ENCODE results near the gene SERPINB13.

SERPINB13 gene

GRCh38 chr18:63585988-63586387 is 1.2 kb upstream of the SERPINB13 start:
- no peaks in the 10 kb centered on the region for H3K36me3 ChIP-seq (ENCODE audit: low read depth)
- H3K9me3 ChIP-seq (ENCODE audit: severe bottlenecking): no peaks in the 10 kb centered on the region
- H3K4me3 ChIP-seq (ENCODE audit: severe bottlenecking): no peak overlapping the region
- TF ChIP-seq CTCF (IDR thresholded peaks at IDR 0.05; ENCODE audit: poor library complexity, severe bottlenecking): no peak
- H3K27ac ChIP-seq (ENCODE audit: poor library complexity, severe bottlenecking): peak overlapping the region; percentile 90
- no peaks in the 10 kb centered on the region for H3K27me3 ChIP-seq (ENCODE audit: insufficient read depth, poor library complexity, severe bottlenecking)
- peaks cover 39% of the 10 kb centered on the region for H3K4me1 ChIP-seq (ENCODE audit: insufficient read depth, poor library complexity, severe bottlenecking)
- no peak for ATAC-seq (ENCODE audit: low read depth)
- no peak for DNase-seq (ENCODE audit: low spot score)

- Histone ChIP-seq H3K4me3 (ENCODE audit: severe bottlenecking) (no peak overlapping the region), H3K36me3 (ENCODE audit: low read depth) (no peaks in the 10 kb centered on the region), H3K27me3 (ENCODE audit: insufficient read depth, poor library complexity, severe bottlenecking) (no peaks in the 10 kb centered on the region), H3K4me1 (ENCODE audit: insufficient read depth, poor library complexity, severe bottlenecking) (peaks cover 41% of the 10 kb centered on the region), H3K9me3 (ENCODE audit: severe bottlenecking) (no peaks in the 10 kb centered on the region), H3K27ac (ENCODE audit: poor library complexity, severe bottlenecking) (peak overlapping the region; percentile 90)
- no peak for TF ChIP-seq CTCF (IDR thresholded peaks at IDR 0.05; ENCODE audit: poor library complexity, severe bottlenecking)
- ATAC-seq (ENCODE audit: low read depth) (peak; percentile 40; the same call in 1 of the 3 replicates), DNase-seq (ENCODE audit: low spot score) (no peak)
These were observed 712 bp upstream of the SERPINB13 start for GRCh38 chr18:63586431-63586830.

GRCh38 chr18:63588909-63589308 is 1.8 kb downstream of the SERPINB13 start:
- no peak for TF ChIP-seq CTCF (IDR thresholded peaks at IDR 0.05; ENCODE audit: poor library complexity, severe bottlenecking)
- no peaks in the 10 kb centered on the region for H3K36me3 ChIP-seq (ENCODE audit: low read depth)
- H3K9me3 ChIP-seq (ENCODE audit: severe bottlenecking): no peaks in the 10 kb centered on the region
- ATAC-seq (ENCODE audit: low read depth): no peak
- H3K27me3 ChIP-seq (ENCODE audit: insufficient read depth, poor library complexity, severe bottlenecking): no peaks in the 10 kb centered on the region
- no peak overlapping the region for H3K4me3 ChIP-seq (ENCODE audit: severe bottlenecking)
- DNase-seq (ENCODE audit: low spot score): no peak
- no peak overlapping the region for H3K27ac ChIP-seq (ENCODE audit: poor library complexity, severe bottlenecking)
- peaks cover 46% of the 10 kb centered on the region for H3K4me1 ChIP-seq (ENCODE audit: insufficient read depth, poor library complexity, severe bottlenecking)

- H3K36me3 ChIP-seq (ENCODE audit: low read depth): no peaks in the 10 kb centered on the region
These were observed 3.2 kb downstream of the SERPINB13 start for GRCh38 chr18:63590373-63590772.

More at GRCh38 chr18:63590373-63590772, 3.2 kb downstream of the SERPINB13 start:
- TF ChIP-seq CTCF (IDR thresholded peaks at IDR 0.05; ENCODE audit: poor library complexity, severe bottlenecking): no peak
- Histone ChIP-seq H3K27ac (ENCODE audit: poor library complexity, severe bottlenecking) (no peak overlapping the region), H3K4me3 (ENCODE audit: severe bottlenecking) (no peak overlapping the region), H3K4me1 (ENCODE audit: insufficient read depth, poor library complexity, severe bottlenecking) (peaks cover 31% of the 10 kb centered on the region), H3K9me3 (ENCODE audit: severe bottlenecking) (no peaks in the 10 kb centered on the region), H3K27me3 (ENCODE audit: insufficient read depth, poor library complexity, severe bottlenecking) (no peaks in the 10 kb centered on the region)
- DNase-seq (ENCODE audit: low spot score) (no peak), ATAC-seq (ENCODE audit: low read depth) (no peak)

Data from RWPE2 (cell line).